ENCODE measurements around the gene FOLR2.

Gene FOLR2

GRCh38 chr11:72238492-72239312 lies 22.1 kb downstream of the FOLR2 start:
- TF ChIP-seq CTCF (IDR thresholded peaks at IDR 0.05; ENCODE audit: extremely low read depth, missing control alignments) = no peak
- peak; percentile 29 for DNase-seq (ENCODE audit: low spot score)

GRCh38 chr11:72239313-72239848 lies 22.8 kb downstream of the FOLR2 start:
- TF ChIP-seq CTCF (IDR thresholded peaks at IDR 0.05; ENCODE audit: extremely low read depth, missing control alignments) = no peak
- DNase-seq (ENCODE audit: low spot score) = peak; percentile 86

- TF ChIP-seq CTCF (IDR thresholded peaks at IDR 0.05; ENCODE audit: extremely low read depth, missing control alignments) = no peak
Measured at GRCh38 chr11:72239849-72240460, 23.4 kb downstream of the FOLR2 start.

GRCh38 chr11:72240461-72241290 lies 24.1 kb downstream of the FOLR2 start:
- no peak for TF ChIP-seq CTCF (IDR thresholded peaks at IDR 0.05; ENCODE audit: extremely low read depth, missing control alignments)
- peak; percentile 72 for DNase-seq (ENCODE audit: low spot score)

More at GRCh38 chr11:72239849-72240460, 23.4 kb downstream of the FOLR2 start:
- no peak for DNase-seq (ENCODE audit: low spot score)

- no peak for TF ChIP-seq CTCF (IDR thresholded peaks at IDR 0.05; ENCODE audit: extremely low read depth, missing control alignments)
- DNase-seq (ENCODE audit: low spot score) = peak; percentile 25
Measured at GRCh38 chr11:72241291-72241781, 24.7 kb downstream of the FOLR2 start.

GRCh38 chr11:72242141-72242540 lies 25.5 kb downstream of the FOLR2 start:
- TF ChIP-seq CTCF (IDR thresholded peaks at IDR 0.05; ENCODE audit: extremely low read depth, missing control alignments) = no peak
- peak; percentile 46 for DNase-seq (ENCODE audit: low spot score)

Measured in GM20000 (cell line).